Measurements from ENCODE around the gene PDHA1. TPM values are rescaled to one million over a fixed set of nuclear protein-coding genes. Genes with fewer than 3 reads are reported as not detected.

PDHA1 gene
- total and polyA plus RNA-seq, 2 of the 4 experiments (the other 2 are of a cell fraction): 53.9 to 141 TPM

DNA sequence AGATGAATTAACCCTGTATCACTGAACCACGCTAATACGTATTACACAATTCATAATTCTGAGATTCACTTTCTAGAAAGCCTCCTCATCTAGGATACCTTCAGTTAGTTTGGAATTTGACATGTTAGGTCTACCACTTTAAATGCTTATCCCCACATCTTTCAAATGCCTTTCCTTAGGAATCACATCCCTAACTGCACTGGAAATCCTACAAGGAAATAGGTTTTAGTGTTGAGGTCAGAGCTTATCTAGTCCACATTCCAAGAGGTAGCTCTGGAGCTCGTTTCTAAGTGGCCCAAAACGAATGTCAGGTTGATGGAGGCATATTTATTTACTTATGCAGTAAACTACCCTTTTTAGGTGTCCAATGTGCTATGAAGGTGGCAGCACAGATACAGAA, 18.0 kb downstream of the PDHA1 start:
- Histone ChIP-seq H2BK5ac (ENCODE audit: low read depth, low read length, poor library complexity, severe bottlenecking) (no peak overlapping the region), H3K4me1 (ENCODE audit: control insufficient read depth, insufficient read depth, low read length) (no peaks in the 10 kb centered on the region), H3K4me3 (ENCODE audit: insufficient read depth, low read depth, low read length) (no peak overlapping the region), H3K27me3 (ENCODE audit: control insufficient read depth, insufficient read depth, low read length) (no peaks in the 10 kb centered on the region), H4K8ac (ENCODE audit: low read depth in 2 of 2, low read length in 2 of 2) (no peak overlapping the region), H4K91ac (ENCODE audit: insufficient read depth, low read depth, low read length) (no peak overlapping the region), H3K9me1 (ENCODE audit: insufficient read depth, low read length) (no peaks in the 10 kb centered on the region), H2AK5ac (ENCODE audit: low read depth, low read length) (no peak overlapping the region), H3K56ac (ENCODE audit: extremely low read depth, insufficient read depth, low read length) (no peak overlapping the region), H2BK15ac (ENCODE audit: low read depth, low read length) (no peak overlapping the region), H3K18ac (ENCODE audit: low read depth, low read length) (no peak overlapping the region), H4K20me1 (ENCODE audit: insufficient read depth, low read length) (no peaks in the 10 kb centered on the region), H3K9ac (ENCODE audit: low read depth, low read length) (no peak overlapping the region), H4K5ac (ENCODE audit: low read depth, low read length) (no peak overlapping the region), H2BK20ac (ENCODE audit: low read depth, low read length) (no peak overlapping the region), H3K9me3 (ENCODE audit: control insufficient read depth, insufficient read depth, low read length) (no peaks in the 10 kb centered on the region), H3K79me1 (ENCODE audit: low read depth in 1 of 2, low read length in 2 of 2) (no peaks in the 10 kb centered on the region), H3K36me3 (ENCODE audit: control insufficient read depth, insufficient read depth, low read length) (peaks cover 20% of the 10 kb centered on the region), H3K27ac (ENCODE audit: insufficient read depth, low read length) (no peak overlapping the region), H2BK120ac (ENCODE audit: low read depth, low read length) (no peak overlapping the region), H3K4me2 (ENCODE audit: low read depth, low read length) (no peak overlapping the region), H2AK9ac (replicated peaks; ENCODE audit: low read depth, low read length, poor library complexity) (no peak overlapping the region), H2AFZ (replicated peaks; ENCODE audit: low read length, poor library complexity) (no peak overlapping the region), H3K23ac (ENCODE audit: low read depth, low read length) (no peak overlapping the region), H3K4ac (ENCODE audit: low read depth, low read length) (no peak overlapping the region), H3K14ac (replicated peaks; ENCODE audit: low read depth, low read length) (no peak overlapping the region)
- no peak for DNase-seq
- ChIA-PET POLR2A (ENCODE audit: unreplicated experiment) (no interaction called here), CTCF (interaction anchor here (1.8 kb wide), 1 partner anchor 10 kb away, joined by 5 read pairs; no protein-coding TSS in a partner anchor)
- ATAC-seq (ENCODE audit: low read depth): no peak
- intact Hi-C loops (cut with micrococcal nuclease) (no loop called here), dilution Hi-C loops (cut with HindIII; ENCODE audit: low sequenced_read_pairs, unreplicated experiment) (no loop called here), in situ Hi-C loops (cut with MboI; ENCODE audit: low sequenced_read_pairs) (loop anchor here (25.0 kb wide), 2 partner anchors 426 to 626 kb away; partner anchors contain the start of gene BCLAF3)
- WGBS, 2 experiments (ENCODE audit: extremely low coverage in 2 of 2, insufficient read length in 1 of 2): no CpG with 5 or more reads among the region's 4 CpGs
- TF ChIP-seq BHLHE40 (IDR thresholded peaks at IDR 0.05; ENCODE audit: low read depth, low read length) (no peak), ELK1 (IDR thresholded peaks at IDR 0.05; ENCODE audit: borderline replicate concordance, low read depth, low read length) (no peak), CHD1 (IDR thresholded peaks at IDR 0.05; ENCODE audit: low read depth, low read length) (no peak), SMC3 (IDR thresholded peaks at IDR 0.05; ENCODE audit: low read depth, low read length) (no peak), MAFK (IDR thresholded peaks at IDR 0.05; ENCODE audit: low read depth, low read length) (no peak), MXI1 (IDR thresholded peaks at IDR 0.05; ENCODE audit: borderline replicate concordance, low read depth, low read length) (no peak), NFE2L2 (IDR thresholded peaks at IDR 0.05; ENCODE audit: low read depth, low read length) (no peak), RAD21 (IDR thresholded peaks at IDR 0.05; ENCODE audit: low read length) (no peak), RFX5 (IDR thresholded peaks at IDR 0.05; ENCODE audit: low read depth, low read length) (no peak), FOS (IDR thresholded peaks at IDR 0.05; ENCODE audit: low read depth, low read length) (no peak), CTCF (conservative IDR thresholded peaks at IDR 0.05; ENCODE audit: low read depth, low read length) (no peak), MAZ (IDR thresholded peaks at IDR 0.05; ENCODE audit: borderline replicate concordance, low read depth, low read length) (no peak), CEBPB (IDR thresholded peaks at IDR 0.05; ENCODE audit: low read depth, low read length) (no peak), RCOR1 (IDR thresholded peaks at IDR 0.05; ENCODE audit: insufficient replicate concordance, low read length) (no peak), POLR2A (IDR thresholded peaks at IDR 0.05; ENCODE audit: low read depth, low read length) (no peak)
- TF ChIP-seq, protein P1, sequence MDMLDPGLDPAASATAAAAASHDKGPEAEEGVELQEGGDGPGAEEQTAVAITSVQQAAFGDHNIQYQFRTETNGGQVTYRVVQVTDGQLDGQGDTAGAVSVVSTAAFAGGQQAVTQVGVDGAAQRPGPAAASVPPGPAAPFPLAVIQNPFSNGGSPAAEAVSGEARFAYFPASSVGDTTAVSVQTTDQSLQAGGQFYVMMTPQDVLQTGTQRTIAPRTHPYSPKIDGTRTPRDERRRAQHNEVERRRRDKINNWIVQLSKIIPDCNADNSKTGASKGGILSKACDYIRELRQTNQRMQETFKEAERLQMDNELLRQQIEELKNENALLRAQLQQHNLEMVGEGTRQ (IDR thresholded peaks at IDR 0.05; ENCODE audit: low read depth, low read length): no peak
- BruUV-seq (replicated peaks): no TSS peak

All from IMR-90 (cell line).